Measurements from ENCODE around the gene FNBP1L.

FNBP1L gene

GRCh38 chr1:93567255-93567918 lies 119.5 kb downstream of the FNBP1L start:
- H3K9me2 ChIP-seq (ENCODE audit: low read depth, low read length), result no peaks in the 10 kb centered on the region
- no peak overlapping the region for H3K9ac ChIP-seq (ENCODE audit: low read length)
- H2AFZ ChIP-seq (ENCODE audit: low read length), result no peak overlapping the region
- no peak for TF ChIP-seq CTCF (IDR thresholded peaks at IDR 0.05; ENCODE audit: low read length)
- no peak for TF ChIP-seq EZH2 (IDR thresholded peaks at IDR 0.05; ENCODE audit: borderline replicate concordance, low read length)
- H3K79me2 ChIP-seq (ENCODE audit: insufficient read depth, low read length), result no peaks in the 10 kb centered on the region
- no peaks in the 10 kb centered on the region for H3K9me3 ChIP-seq (ENCODE audit: low read length)
- H3K27ac ChIP-seq (ENCODE audit: low read depth, low read length, poor library complexity, severe bottlenecking), result no peak overlapping the region
- H4K20me1 ChIP-seq (ENCODE audit: insufficient read depth, low read length), result no peaks in the 10 kb centered on the region
- no peak overlapping the region for H3K4me2 ChIP-seq (ENCODE audit: low read length)
- no peaks in the 10 kb centered on the region for H3K4me1 ChIP-seq (ENCODE audit: insufficient read depth, low read length, severe bottlenecking)
- no peaks in the 10 kb centered on the region for H3K36me3 ChIP-seq (ENCODE audit: insufficient read depth, low read length)
- H3K4me3 ChIP-seq (ENCODE audit: low read depth, low read length, poor library complexity, severe bottlenecking), result no peak overlapping the region
- H3F3A ChIP-seq (ENCODE audit: insufficient read depth, low read length), result no peaks in the 10 kb centered on the region
- no peaks in the 10 kb centered on the region for H3K27me3 ChIP-seq (ENCODE audit: insufficient read depth, low read length)

DNA sequence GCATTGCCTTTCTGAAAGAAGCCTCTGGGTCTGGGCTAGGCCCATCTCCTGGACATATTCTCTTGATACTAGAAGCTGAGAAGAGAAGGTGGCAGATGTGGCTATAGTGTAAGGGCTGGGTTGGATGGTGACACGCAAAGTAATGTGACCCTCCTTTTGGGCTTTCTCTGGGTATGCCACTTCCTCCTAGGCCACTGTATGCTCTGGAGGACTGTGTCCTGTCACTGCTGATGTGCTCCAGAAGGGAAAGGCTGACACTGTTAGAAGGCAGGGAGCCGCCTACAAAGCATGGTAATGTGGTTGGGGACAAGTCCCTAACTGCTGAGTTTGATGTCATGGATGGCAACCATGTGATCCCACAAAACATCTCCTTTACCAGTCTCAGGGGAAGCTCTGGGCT lies 121.6 kb downstream of the FNBP1L start:
- Histone ChIP-seq H3K27ac (ENCODE audit: low read depth, low read length, poor library complexity, severe bottlenecking) (no peak overlapping the region), H3F3A (ENCODE audit: insufficient read depth, low read length) (no peaks in the 10 kb centered on the region), H3K79me2 (ENCODE audit: insufficient read depth, low read length) (no peaks in the 10 kb centered on the region)

GRCh38 chr1:93571623-93572310 lies 123.8 kb downstream of the FNBP1L start:
- Histone ChIP-seq H4K20me1 (ENCODE audit: insufficient read depth, low read length) (no peaks in the 10 kb centered on the region), H3K9me3 (ENCODE audit: low read length) (no peaks in the 10 kb centered on the region), H3K9me2 (ENCODE audit: low read depth, low read length) (no peaks in the 10 kb centered on the region), H3K4me2 (ENCODE audit: low read length) (no peak overlapping the region), H3K36me3 (ENCODE audit: insufficient read depth, low read length) (no peaks in the 10 kb centered on the region), H3K9ac (ENCODE audit: low read length) (no peak overlapping the region), H3K4me3 (ENCODE audit: low read depth, low read length, poor library complexity, severe bottlenecking) (no peak overlapping the region), H3F3A (ENCODE audit: insufficient read depth, low read length) (no peaks in the 10 kb centered on the region), H3K4me1 (ENCODE audit: insufficient read depth, low read length, severe bottlenecking) (no peaks in the 10 kb centered on the region), H3K27me3 (ENCODE audit: insufficient read depth, low read length) (no peaks in the 10 kb centered on the region), H3K27ac (ENCODE audit: low read depth, low read length, poor library complexity, severe bottlenecking) (no peak overlapping the region), H2AFZ (ENCODE audit: low read length) (no peak overlapping the region), H3K79me2 (ENCODE audit: insufficient read depth, low read length) (no peaks in the 10 kb centered on the region)
- TF ChIP-seq CTCF (IDR thresholded peaks at IDR 0.05; ENCODE audit: low read length) (no peak), EZH2 (IDR thresholded peaks at IDR 0.05; ENCODE audit: borderline replicate concordance, low read length) (no peak)

More for the DNA sequence above, 121.6 kb downstream of the FNBP1L start:
- no peak overlapping the region for H3K4me3 ChIP-seq (ENCODE audit: low read depth, low read length, poor library complexity, severe bottlenecking)
- no peak overlapping the region for H2AFZ ChIP-seq (ENCODE audit: low read length)
- H3K27me3 ChIP-seq (ENCODE audit: insufficient read depth, low read length), result no peaks in the 10 kb centered on the region
- H3K4me2 ChIP-seq (ENCODE audit: low read length), result no peak overlapping the region
- no peaks in the 10 kb centered on the region for H4K20me1 ChIP-seq (ENCODE audit: insufficient read depth, low read length)
- H3K4me1 ChIP-seq (ENCODE audit: insufficient read depth, low read length, severe bottlenecking), result no peaks in the 10 kb centered on the region
- H3K36me3 ChIP-seq (ENCODE audit: insufficient read depth, low read length), result no peaks in the 10 kb centered on the region
- H3K9me3 ChIP-seq (ENCODE audit: low read length), result no peaks in the 10 kb centered on the region
- no peaks in the 10 kb centered on the region for H3K9me2 ChIP-seq (ENCODE audit: low read depth, low read length)
- H3K9ac ChIP-seq (ENCODE audit: low read length), result no peak overlapping the region
- no peak for TF ChIP-seq EZH2 (IDR thresholded peaks at IDR 0.05; ENCODE audit: borderline replicate concordance, low read length)
- TF ChIP-seq CTCF (IDR thresholded peaks at IDR 0.05; ENCODE audit: low read length), result no peak
